Suprapubic skin (tissue), 4 donors: Measurements from ENCODE around the gene PPFIA3.

Experiments used
- EP300 ChIP-seq: sonication (generic); formaldehyde crosslinking; IDR thresholded peaks from one replicate; pipeline ENCODE4 v1.6.1; 2017; ENCODE audit warnings: antibody characterized with exemption
- POLR2A ChIP-seq, 2 donors: fragments of 450-650 bp; IDR thresholded peaks; one replicate each; pipeline ENCODE4 v1.6.1; 2017; ENCODE audit warnings: antibody characterized with exemption in 2 of 2, mild to moderate bottlenecking in 2 of 2, moderate library complexity in 2 of 2
- POLR2AphosphoS5 ChIP-seq, 3 donors: sonication (generic); formaldehyde crosslinking; IDR thresholded peaks; one replicate each; pipeline ENCODE4 v1.6.1; 2017; ENCODE audit warnings: antibody characterized with exemption in 3 of 3
- TF ChIP-seq, protein P1 (sequence below), 2 donors: fragments of 200-600 bp in 1 of 2; fragments of 450-650 bp in 1 of 2; sonication (generic) in 1 of 2; IDR thresholded peaks; one replicate each; pipeline ENCODE4 v1.5.1; 2016 to 2019; ENCODE audit warnings: antibody characterized with exemption in 2 of 2, mild to moderate bottlenecking in 1 of 2, moderate library complexity in 1 of 2

DNA sequence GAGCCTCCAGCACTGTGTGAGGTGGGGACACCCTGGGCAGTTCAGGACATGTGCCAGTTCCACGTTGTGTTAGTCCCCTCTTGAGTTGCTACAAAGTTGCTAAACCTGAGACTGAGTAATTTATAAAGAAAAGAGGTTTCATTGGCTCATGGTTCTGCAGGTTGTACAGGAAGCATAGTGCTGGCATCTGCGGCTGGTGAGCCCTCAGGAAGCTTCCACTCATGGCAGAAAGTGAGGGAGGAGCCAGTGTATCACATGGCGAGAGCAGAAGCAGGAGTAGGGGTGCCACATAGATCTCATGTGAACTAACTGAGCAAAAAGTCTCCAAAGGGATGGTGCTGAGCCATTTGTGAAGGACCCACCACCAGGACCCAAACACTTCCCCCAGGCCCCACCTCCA lies 71.4 kb downstream of the PPFIA3 start:
- TF ChIP-seq POLR2A (IDR thresholded peaks at IDR 0.05), result no peak
- TF ChIP-seq, protein P1, sequence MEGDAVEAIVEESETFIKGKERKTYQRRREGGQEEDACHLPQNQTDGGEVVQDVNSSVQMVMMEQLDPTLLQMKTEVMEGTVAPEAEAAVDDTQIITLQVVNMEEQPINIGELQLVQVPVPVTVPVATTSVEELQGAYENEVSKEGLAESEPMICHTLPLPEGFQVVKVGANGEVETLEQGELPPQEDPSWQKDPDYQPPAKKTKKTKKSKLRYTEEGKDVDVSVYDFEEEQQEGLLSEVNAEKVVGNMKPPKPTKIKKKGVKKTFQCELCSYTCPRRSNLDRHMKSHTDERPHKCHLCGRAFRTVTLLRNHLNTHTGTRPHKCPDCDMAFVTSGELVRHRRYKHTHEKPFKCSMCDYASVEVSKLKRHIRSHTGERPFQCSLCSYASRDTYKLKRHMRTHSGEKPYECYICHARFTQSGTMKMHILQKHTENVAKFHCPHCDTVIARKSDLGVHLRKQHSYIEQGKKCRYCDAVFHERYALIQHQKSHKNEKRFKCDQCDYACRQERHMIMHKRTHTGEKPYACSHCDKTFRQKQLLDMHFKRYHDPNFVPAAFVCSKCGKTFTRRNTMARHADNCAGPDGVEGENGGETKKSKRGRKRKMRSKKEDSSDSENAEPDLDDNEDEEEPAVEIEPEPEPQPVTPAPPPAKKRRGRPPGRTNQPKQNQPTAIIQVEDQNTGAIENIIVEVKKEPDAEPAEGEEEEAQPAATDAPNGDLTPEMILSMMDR (IDR thresholded peaks at IDR 0.05), result no peak
- no peak for TF ChIP-seq POLR2AphosphoS5 (IDR thresholded peaks at IDR 0.05)
- no peak for TF ChIP-seq EP300
